HG03439 (cell line): ENCODE data around the gene SYT13.

Source experiments
- ATAC-seq: cut with Tn5 transposase; IDR thresholded peaks from one replicate; pipeline ENCODE4 v1.9.1; 2021; ENCODE audit warnings: mild to moderate bottlenecking, moderate library complexity; ENCODE audit not compliant: unreplicated experiment

Gene SYT13

DNA sequence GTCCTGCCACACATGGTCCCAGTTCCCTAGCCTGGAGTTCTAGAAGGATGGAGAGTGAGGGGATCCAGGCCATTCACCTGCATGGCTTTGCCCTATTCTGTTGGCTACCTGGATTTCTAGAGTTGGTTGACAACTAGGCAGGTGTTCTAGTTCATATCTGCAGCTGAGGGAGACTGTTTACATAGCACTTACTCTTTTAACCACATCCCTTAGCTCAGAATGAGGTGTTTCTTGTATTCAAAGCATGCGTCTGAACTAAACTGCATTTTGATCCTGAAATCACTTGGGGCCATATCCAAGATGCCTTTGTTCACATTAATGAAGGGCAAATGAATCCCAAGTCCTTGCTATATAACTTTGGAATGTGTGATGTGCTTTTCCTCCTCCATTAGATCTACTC, 60.9 kb downstream of the SYT13 start:
- no peak for ATAC-seq

DNA sequence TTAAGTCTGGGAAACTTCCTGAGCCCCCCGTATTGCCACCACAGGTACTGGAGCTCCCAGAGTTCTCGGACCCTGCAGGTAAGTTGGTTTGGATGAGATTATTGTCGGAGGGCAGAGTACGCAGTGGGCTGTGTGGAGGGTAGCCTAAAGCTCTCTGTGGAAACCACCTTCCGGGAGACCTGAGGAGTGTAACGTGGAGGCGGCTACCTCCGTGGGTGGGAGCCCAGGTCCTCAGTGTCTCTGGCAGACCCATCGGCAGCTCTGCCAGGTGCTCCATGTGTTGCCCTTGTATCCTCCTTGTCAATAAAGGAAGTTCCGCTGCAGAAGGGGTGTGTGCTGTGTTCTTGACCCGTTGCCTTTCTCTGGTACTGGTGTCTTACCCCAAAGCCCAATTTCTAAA, 61.4 kb downstream of the SYT13 start:
- no peak for ATAC-seq

DNA sequence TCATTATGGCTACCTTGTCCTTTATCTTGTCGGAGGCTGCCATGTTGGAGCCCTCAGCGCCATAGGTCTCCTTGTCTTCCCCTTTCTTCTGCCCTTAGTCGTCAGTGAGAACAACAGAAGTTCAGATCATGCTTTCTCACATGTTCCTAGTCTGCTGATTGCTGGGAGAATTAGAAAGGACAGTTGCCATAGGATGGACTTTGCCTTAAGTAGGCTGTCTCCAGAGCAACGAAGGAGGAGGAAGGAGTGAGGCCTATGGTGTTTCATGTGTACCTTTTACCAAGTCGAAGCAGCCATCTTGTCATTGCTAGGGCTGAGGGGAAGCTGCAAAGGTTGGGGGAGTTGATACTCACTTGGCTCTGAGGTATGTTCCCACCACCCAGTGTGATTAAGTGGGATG, 62.6 kb downstream of the SYT13 start:
- ATAC-seq, result no peak

DNA sequence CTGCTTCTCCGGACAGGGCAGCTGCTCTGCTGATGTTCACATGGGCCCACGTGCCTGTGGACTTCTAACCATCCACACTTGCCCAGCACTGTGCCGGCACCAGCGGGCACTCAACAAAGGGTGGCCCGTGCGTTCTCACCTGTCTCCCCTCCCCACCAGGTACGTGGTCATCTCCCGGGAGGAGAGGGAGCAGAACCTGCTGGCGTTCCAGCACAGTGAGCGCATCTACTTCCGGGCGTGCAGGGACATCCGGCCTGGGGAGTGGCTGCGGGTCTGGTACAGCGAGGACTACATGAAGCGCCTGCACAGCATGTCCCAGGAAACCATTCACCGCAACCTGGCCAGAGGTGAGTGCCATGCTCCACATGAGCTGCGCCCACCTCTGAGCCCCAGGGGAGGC, 66.7 kb downstream of the SYT13 start:
- ATAC-seq, result no peak

DNA sequence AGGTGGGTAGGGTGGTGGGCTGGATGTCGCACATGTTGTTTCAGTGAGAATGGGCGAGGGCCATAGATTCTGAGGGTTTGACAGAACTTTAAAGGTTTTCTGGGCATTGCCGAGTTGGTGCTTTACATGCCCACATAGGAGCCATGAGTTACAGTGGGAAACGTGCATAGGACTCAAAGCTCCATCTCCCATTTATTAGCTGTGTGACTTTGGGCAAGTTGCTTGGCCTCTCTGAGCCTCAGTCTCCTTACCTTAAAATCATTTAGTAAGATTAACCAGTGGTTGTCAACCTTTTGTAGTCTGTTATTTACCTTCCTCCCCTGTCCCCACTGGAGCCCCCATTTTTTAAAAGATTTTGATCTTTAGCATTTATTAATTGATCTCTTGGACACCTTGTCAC, 67.4 kb downstream of the SYT13 start:
- ATAC-seq, result no peak

DNA sequence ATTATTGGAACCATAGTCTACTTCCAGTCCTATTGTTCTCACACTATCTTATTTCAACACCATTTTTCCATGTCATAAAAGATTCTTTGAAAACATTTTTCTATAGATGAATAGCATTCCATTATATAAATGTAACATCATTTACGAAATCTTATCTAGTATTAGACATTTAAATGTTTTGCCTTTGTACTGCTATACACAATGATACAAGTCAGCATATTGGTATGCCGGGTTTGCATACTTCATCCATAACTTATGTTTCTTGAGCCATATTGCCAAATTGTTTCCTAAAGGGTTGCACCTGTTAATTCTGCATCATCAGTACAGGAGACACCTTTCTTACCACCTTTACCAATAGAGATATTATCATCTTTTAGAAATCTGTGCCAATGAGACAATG, 68.2 kb downstream of the SYT13 start:
- ATAC-seq, result no peak

DNA sequence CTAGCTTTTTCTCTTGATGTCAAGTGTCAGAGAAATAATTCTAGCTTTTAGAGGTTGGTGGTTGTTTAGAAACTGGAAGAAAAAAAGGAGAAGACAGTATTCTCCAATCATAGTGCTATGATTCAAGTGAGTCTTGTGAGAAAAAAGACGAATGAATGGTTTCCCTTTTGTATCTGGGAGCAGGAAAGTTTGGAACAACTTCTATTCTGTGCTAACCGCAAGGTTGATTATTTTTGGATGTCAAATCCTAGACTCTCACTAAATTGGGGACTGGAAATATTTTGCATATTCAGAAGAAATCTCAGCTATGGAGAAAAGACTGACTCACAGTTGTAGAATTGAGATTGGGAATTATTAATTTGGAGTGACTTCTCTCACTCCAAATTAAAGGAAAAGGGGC, 69.2 kb downstream of the SYT13 start:
- ATAC-seq, result no peak

DNA sequence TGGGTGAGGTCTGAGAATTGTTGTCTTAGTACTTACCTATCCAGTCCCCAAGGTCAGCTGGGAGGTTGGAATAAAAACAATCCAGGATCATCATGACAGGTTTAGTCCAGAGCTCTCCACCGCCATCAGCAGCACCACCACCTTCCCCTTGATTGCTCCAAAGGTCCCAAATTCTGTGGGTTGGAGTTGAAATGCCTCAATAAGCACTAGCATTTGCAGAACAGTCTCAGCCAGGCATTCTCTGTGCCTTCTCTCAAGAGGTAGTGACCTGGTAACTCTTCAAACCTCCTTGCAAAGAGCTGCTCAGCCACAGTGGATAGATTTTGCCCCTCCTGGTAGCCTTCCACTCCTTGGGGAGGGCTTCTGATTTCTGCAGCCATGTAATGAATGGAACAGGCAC, 70.1 kb downstream of the SYT13 start:
- ATAC-seq, result no peak

DNA sequence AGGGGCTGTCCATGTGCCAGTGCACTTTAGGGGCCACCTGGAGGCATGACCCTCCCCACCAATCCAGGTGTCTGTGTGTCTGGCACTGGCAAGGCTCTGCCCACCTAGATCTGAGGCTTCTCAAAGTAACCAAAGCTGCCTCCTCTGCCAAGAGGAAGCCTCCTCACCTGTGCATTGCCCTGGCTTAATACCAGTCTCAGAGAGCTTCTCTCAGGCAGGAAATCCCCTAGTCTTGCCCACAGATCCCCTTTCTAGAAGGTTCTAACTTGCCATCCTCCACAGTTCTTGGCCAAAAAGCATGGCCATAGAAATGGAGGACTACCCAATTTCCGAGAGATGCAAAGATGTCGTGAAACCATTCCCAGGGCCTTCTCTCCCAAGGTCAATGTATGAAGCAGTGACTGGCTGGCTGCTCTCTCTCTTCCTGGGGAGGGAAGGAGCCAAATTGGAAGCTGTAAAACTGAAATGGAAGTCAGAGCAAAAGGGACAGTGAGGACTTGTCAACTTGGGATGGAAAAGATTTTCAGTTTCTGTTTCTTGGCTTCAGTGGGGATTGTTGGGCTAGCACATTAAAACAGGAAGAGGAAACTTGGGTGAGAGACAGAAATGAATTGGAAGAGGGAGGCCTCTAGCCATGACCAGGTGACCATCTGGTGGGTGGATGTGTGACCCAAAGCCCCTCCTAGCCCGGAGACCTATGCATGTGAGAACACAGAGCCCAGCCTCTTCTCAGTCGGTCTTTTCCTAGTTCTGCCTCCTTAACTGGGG, 70.9 kb downstream of the SYT13 start:
- no peak for ATAC-seq

DNA sequence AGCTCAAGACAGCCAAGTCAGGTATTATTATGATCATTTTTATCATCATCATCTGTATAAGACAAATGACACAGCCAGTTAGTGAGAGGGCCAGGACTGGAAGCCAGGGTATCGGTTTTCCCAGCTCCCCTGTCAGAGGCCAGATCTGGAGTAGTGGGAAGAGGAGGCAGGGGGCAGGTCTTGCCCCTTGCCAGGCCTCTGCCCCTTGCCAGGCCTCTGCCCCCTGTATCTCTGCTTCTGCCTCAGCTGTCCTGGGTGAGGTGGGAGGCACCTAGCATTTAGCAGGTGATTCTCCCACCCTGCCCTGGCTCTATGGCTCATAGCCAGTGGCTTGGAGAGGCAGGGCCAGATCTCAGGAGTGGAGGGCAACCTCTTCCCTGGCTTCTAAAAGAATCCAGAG, 72.4 kb downstream of the SYT13 start:
- no peak for ATAC-seq

DNA sequence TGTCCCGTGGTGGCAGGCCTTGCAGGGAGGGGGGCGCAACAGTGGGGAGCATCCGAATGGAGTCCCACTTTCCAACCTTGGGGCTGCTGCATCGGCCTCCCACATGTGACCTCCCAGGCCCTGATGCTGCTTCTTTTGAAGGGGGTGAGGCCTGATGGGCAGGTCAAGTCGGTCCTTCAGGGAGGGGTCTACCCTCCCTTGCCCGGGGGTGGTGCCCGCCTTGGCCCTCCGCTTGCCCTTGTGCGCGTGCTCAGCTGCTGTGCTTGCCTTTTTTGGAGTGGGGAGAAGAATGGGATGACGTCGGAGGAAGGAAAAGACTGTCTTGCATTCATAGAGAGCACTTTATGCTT, 72.8 kb downstream of the SYT13 start:
- no peak for ATAC-seq

DNA sequence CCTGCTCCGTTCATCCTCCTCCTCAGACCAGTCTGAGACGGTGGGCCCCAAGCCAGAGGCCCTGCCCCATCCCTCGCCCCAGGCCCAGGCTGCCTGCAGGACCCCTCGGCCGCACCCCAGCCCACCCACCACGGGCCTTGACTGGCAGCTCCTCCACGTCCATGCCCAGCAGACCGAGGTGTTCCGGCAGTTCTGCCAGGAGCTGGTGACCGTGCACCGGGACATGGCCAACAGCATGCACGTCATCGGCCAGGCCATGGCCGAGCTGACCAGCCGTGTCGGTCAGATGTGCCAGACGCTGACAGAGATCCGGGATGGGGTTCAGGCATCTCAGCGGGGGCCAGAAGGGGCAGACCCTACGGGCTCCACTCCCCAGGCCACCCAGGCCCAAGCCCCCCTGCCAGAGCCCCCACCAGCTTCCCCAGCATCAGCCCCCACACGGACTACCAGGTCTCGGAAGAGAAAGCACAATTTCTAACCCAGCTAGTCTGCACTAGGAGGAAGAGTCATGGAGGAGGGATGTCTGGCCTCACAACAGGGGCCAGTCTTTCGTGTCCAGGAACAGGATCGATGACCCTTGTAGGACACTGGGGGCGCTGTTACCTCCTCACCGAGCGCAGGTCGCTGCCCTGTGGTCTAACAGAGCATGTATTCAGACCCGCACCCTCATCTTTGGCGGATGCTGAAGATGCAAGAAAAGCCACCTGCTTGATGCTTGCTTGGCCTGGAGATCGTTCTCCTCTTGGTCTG, 73.4 kb downstream of the SYT13 start:
- ATAC-seq, result no peak

DNA sequence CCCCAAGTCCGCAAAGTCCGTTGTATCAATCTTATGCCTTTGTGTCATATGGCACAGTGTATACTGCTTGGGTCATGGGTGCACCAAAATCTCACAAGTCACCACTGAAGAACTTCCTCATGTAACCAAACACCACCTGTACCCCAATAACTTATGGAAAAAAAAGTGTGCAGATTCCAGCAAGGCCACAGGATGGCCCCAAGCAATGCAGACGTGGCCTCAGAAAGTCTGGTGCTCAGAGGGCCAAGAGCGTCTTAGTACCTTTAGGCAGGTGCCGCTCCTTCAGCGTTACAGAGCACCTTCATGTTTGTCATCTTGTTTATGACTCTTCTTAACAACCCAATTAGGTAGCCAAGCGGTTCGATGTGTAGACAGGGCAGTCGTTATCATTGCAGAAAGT, 74.4 kb downstream of the SYT13 start:
- ATAC-seq, result no peak

DNA sequence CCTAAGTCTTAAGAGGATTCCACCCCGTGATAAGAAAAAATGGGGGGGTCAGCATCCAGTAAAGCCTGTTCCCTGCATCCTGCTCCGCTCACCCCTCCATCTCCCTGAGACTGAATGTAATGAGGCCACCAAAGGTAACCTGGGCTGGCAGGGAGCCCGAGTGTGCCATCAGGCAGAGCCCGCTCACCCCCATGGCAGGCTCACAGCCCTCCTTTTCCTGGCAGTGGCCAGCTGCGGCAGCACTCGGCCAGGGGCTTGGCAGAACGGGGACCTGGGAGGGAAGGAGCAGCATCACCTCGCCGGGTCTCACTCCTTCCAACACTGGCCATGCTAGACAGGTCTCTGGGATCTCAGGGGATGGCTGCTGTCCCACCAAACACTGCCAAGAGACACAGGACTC, 75.3 kb downstream of the SYT13 start:
- ATAC-seq, result no peak

DNA sequence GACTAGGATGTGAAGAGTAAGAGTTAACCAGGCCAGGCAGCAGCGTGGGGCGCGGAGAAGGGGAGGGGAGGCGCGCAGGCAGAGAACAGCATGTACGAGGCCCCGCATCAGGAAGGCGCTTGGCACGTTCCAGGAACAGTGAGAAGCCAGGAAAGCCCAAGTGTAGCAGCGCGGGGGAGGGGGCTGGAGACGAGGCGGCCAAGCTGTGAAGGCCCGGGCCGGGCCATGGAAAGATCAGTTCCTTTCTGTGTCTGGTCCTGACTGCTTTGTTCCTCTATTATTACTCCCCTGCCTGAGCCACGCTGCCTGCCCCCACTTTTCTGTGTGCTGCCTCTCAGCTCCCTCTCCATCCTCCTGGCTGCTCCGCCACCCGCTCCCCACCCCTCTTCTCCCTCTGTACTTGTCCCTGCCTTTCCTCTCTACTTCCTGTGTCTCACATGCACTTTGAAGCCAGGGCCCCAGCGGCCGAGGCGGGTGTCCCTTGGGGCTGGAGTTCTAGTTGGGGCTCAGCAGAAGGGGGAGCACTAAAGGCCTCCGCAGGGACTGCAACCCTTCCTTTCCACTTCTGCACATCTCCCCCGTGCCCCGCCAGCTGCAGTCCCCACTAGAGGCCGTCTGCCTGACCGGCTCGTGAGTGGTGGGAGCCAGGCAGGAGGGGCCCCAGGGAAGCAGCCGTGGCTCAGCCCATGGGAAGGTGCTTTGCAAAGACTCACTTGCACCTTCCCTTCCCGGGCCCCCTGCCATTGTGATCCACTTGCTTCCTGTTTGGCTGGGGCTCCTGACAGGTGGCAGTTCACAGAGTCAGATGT, 76.0 kb downstream of the SYT13 start:
- ATAC-seq, result no peak

DNA sequence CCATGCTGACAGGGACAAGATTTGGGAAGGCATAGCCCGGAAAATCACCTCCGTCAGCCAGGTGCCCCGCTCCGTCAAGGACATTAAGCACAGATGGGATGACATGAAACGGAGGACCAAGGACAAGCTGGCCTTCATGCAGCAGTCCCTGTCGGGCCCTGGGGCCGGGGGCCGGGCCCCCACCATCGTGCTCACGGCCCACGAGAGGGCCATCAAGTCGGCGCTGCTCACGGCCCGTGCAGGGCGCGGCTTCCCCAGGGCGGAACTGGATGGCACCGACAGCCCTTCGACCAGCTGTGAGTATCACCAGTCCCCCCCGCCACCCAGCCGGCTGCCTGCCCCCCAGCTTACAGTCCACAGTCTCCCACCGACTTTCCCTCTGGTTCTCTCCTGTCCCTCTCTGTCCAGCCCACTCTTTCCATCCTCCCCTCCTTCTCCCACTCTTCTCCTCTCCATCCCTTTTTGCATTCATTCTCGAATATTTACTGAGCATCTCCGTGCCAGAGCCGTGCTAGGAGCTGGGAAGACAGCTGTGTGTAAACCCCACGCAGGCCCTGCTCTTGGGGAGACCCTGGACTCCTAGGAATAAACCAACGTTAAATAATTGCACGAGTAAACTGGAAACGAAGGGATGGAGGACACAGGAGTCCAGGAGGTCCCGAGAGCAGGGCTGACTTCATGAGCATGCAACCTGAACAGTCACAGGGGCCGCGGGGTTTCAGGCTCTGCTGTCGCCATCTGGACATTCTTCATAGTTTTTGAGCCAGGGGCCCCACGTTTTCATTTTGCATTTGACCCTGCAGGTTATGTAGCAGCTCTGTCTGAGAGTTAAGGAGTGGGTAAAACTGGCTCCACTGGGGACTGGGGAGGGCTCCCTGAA, 76.9 kb downstream of the SYT13 start:
- no peak for ATAC-seq

DNA sequence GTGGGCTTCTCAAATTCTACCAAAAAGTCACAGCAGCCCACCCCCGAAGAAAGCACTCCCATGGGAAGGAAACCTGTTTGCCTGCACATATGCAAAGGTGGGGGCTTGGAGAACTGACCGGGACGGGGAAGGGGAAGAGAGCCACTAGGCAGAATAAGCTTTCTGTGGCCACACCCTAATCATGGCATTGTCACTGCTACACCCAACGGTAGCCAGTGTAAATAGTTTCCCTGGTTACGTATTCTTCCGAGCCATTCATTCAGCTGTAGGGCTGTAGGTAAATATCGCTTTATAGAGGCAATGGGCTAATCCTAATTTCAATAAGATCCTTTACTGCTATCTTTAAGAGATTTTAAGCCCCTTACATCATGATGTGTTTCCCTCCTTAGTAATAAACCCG, 78.0 kb downstream of the SYT13 start:
- no peak for ATAC-seq

DNA sequence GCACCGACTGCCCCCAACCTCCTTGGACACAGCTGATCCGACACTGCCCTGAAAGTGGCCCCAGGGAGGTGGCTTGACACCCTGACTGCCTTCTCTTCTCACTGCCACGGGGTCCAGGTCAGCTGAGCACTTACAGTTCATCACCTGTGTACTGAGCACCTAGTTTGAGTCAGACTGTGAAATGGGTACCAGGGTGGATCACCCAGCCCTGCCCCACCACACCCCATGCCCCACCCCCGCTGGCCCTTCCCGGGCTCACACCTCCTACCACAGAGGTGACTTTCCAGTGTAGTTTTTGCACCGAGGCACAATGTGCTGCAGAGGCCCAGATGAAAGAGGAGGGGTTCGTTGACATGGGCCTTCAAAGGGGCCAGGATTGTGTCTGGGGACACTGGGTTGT, 80.2 kb downstream of the SYT13 start:
- ATAC-seq, result no peak

DNA sequence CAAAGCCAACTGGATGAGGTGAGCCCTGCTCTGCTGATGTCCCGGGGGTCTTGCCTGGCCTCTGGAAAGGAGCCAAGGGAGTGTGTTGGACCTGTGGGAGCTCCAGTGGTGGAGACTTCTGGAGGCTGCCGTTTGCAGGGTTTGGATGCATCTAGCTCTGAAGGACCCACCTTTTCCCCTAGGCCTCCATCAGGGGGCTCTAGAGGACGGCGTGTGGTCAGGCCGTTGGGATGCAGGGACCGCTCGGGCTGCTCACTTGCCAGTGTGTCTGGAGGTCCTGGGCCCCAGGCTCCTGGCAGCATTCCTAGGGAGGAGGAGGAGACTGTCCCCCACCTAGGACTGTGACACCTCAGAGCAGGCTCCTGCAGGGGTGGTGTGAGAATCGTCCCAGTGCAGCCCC, 81.4 kb downstream of the SYT13 start:
- ATAC-seq, result no peak

DNA sequence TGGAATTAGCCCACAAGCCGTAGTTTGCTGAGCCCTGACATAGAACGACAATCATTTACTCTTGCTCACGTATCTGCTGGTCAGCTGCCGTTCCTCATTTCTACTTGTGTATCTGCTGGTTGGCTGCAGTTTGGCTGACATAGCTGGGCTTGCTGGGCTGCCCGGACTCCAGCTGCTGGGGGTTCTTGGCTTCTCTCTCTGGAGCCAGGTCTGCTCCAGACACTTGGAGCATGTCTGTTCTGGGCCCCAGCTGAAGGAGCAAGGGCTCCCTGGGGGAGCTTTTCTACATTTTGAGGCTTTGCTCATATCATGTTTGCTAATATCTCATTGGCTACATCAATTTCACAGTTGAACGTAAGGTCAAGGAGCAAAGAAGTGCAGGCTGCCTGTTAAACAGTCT, 92.4 kb downstream of the SYT13 start:
- no peak for ATAC-seq
